Prostate gland (tissue), 2 donors: ENCODE measurements around the gene CNTNAP2.

Experiments used
- CTCF ChIP-seq, 4 experiments: fragments of 200-600 bp in 2 of 4; fragments of 450-650 bp in 2 of 4; sonication (generic) in 2 of 4; IDR thresholded peaks; 1 replicate in 3 of 4; 2 replicates in 1 of 4; pipeline ENCODE4 v1.5.1; 2016 to 2019; ENCODE audit warnings: antibody characterized with exemption in 4 of 4, mild to moderate bottlenecking in 2 of 4, moderate library complexity in 2 of 4
- POLR2A ChIP-seq: fragments of 450-650 bp; IDR thresholded peaks from one replicate; pipeline ENCODE4 v1.6.1; 2016; ENCODE audit warnings: antibody characterized with exemption, mild to moderate bottlenecking
- POLR2AphosphoS5 ChIP-seq: sonication (generic); formaldehyde crosslinking; IDR thresholded peaks from one replicate; pipeline ENCODE4 v1.6.1; 2017; ENCODE audit warnings: antibody characterized with exemption

GRCh38 chr7:146735992-146736391, 619.4 kb downstream of the CNTNAP2 start:
- no peak for TF ChIP-seq POLR2A
- no peak for TF ChIP-seq CTCF (IDR thresholded peaks at IDR 0.05)
- no peak for TF ChIP-seq POLR2AphosphoS5
